H4 (cell line): ENCODE results near the gene TNS2. TPM values are rescaled to one million over a fixed set of nuclear protein-coding genes. Genes with fewer than 3 reads are reported as not detected.

Experiments
- DNase-seq: peaks from one replicate; pipeline ENCODE4 v3.0.0-alpha.2; 2015; ENCODE audit warnings: low spot score
- total RNA-seq: library from RNA; depleted of rRNA; stranded (reverse); fragments of >200 nt; shearing (Covaris generic); gene quantifications from 2 replicates; pipeline ENCODE4 v1.2.3, GENCODE V29; 2014

TNS2 gene
- total RNA-seq, 1 experiment from 2014 or later: 18.3 TPM

GRCh38 chr12:53042607-53043454 is 7.0 kb upstream of the TNS2 start:
- DNase-seq: no peak

- DNase-seq: no peak
Observed at GRCh38 chr12:53044052-53044581, 5.7 kb upstream of the TNS2 start.

- DNase-seq: no peak
Observed at GRCh38 chr12:53044896-53045695, 4.8 kb upstream of the TNS2 start.

- no peak for DNase-seq
Observed at GRCh38 chr12:53045696-53046045, 4.2 kb upstream of the TNS2 start.

- DNase-seq: peak; percentile 80
Observed at GRCh38 chr12:53046655-53047220, 3.1 kb upstream of the TNS2 start.

- peak; percentile 80 for DNase-seq
Observed at GRCh38 chr12:53047221-53048032, 2.4 kb upstream of the TNS2 start.

GRCh38 chr12:53048033-53048779 is 1.7 kb upstream of the TNS2 start:
- DNase-seq: peak; percentile 89

- peak; percentile 58 for DNase-seq
Observed at GRCh38 chr12:53048780-53049401, 974 bp upstream of the TNS2 start.

- no peak for DNase-seq
Observed at GRCh38 chr12:53050426-53051057, 677 bp downstream of the TNS2 start.

GRCh38 chr12:53051058-53051880 is 1.4 kb downstream of the TNS2 start:
- DNase-seq: no peak

GRCh38 chr12:53051881-53052412 is 2.1 kb downstream of the TNS2 start:
- no peak for DNase-seq

- DNase-seq: peak; percentile 73
Observed at GRCh38 chr12:53052419-53053217, 2.8 kb downstream of the TNS2 start.

GRCh38 chr12:53053218-53054111 is 3.6 kb downstream of the TNS2 start:
- DNase-seq: no peak

GRCh38 chr12:53054112-53054878 is 4.4 kb downstream of the TNS2 start:
- DNase-seq: no peak

- DNase-seq: no peak
Observed at GRCh38 chr12:53055471-53056266, 5.8 kb downstream of the TNS2 start.
